Loucy (cell line): Measurements from ENCODE around the gene C19orf25.
"Not testable (repeated sequence)": the region's sequence is repeated elsewhere in the genome, so short reads cannot be mapped to it uniquely, and the experiment has no call there.

Experiments
- H2AFZ ChIP-seq: fragments of 200-600 bp; sonication (generic); 2 replicates; pipeline ENCODE4 v1.6.0; 2016; ENCODE audit warnings: antibody characterized with exemption, mild to moderate bottlenecking, low read length, moderate library complexity
- H3F3A ChIP-seq: fragments of 200-600 bp; 2 replicates; pipeline ENCODE4 v1.6.0; 2016; ENCODE audit warnings: antibody characterized with exemption, low read depth, mild to moderate bottlenecking
- H3K27me3 ChIP-seq: fragments of 200-600 bp; sonication (generic); 2 replicates; pipeline ENCODE4 v1.6.1; 2014; ENCODE audit warnings: low read length, mild to moderate bottlenecking; ENCODE audit not compliant: insufficient read depth, poor library complexity, severe bottlenecking
- H3K36me3 ChIP-seq: fragments of 200-600 bp; sonication (generic); 2 replicates; pipeline ENCODE4 v1.6.1; 2016; ENCODE audit warnings: low read length; ENCODE audit not compliant: insufficient read depth
- H3K4me1 ChIP-seq: fragments of 200-600 bp; sonication (generic); 2 replicates; pipeline ENCODE4 v1.5.1; 2014; ENCODE audit warnings: low read length, mild to moderate bottlenecking; ENCODE audit not compliant: insufficient read depth, poor library complexity, severe bottlenecking
- H3K4me2 ChIP-seq: fragments of 200-600 bp; sonication (generic); 2 replicates; pipeline ENCODE4 v1.6.0; 2014; ENCODE audit warnings: antibody characterized with exemption, low read length, low read depth, mild to moderate bottlenecking; ENCODE audit not compliant: poor library complexity, severe bottlenecking
- H3K4me3 ChIP-seq: fragments of 200-600 bp; sonication (generic); 2 replicates; pipeline ENCODE4 v1.5.1; 2014; ENCODE audit warnings: low read length, mild to moderate bottlenecking, mixed read lengths; ENCODE audit not compliant: poor library complexity, severe bottlenecking
- H3K79me2 ChIP-seq: fragments of 200-600 bp; sonication (generic); 2 replicates; pipeline ENCODE4 v1.6.1; 2014; ENCODE audit warnings: low read length; ENCODE audit not compliant: insufficient read depth
- H3K9ac ChIP-seq: fragments of 200-600 bp; sonication (generic); 2 replicates; pipeline ENCODE4 v1.6.0; 2014; ENCODE audit warnings: mild to moderate bottlenecking, low read depth, low read length, moderate library complexity; ENCODE audit not compliant: poor library complexity, severe bottlenecking
- H3K9me2 ChIP-seq: fragments of 200-600 bp; sonication (generic); replicated peaks from 2 replicates; pipeline ENCODE4 v1.6.1; 2016; ENCODE audit warnings: low read depth, low read length, mixed read lengths
- H3K9me3 ChIP-seq: fragments of 200-600 bp; sonication (generic); 2 replicates; pipeline ENCODE4 v1.6.1; 2014; ENCODE audit warnings: mild to moderate bottlenecking, antibody characterized with exemption, low read length, low read depth; ENCODE audit not compliant: insufficient read depth
- H4K20me1 ChIP-seq: fragments of 200-600 bp; sonication (generic); 2 replicates; pipeline ENCODE4 v1.6.0; 2014; ENCODE audit warnings: antibody characterized with exemption, low read length, mild to moderate bottlenecking; ENCODE audit not compliant: insufficient read depth, poor library complexity, severe bottlenecking
- CTCF ChIP-seq: fragments of 200-600 bp; sonication (generic); conservative IDR thresholded peaks from 2 replicates; pipeline ENCODE4 v1.5.1; 2014; ENCODE audit warnings: mild to moderate bottlenecking, antibody characterized with exemption, low read length
- EZH2phosphoT487 ChIP-seq: fragments of 200-600 bp; IDR thresholded peaks from 2 replicates; pipeline ENCODE4 v1.6.1; 2018; ENCODE audit warnings: antibody characterized with exemption, mild to moderate bottlenecking, moderate library complexity, borderline replicate concordance

C19orf25 gene

GRCh38 chr19:1481893-1482360 is 2.9 kb upstream of the C19orf25 start:
- H3K36me3 ChIP-seq, result no peaks in the 10 kb centered on the region
- no peak overlapping the region for H3K4me2 ChIP-seq
- peaks cover 11% of the 10 kb centered on the region for H4K20me1 ChIP-seq
- peaks cover 20% of the 10 kb centered on the region for H3K79me2 ChIP-seq
- no peak for TF ChIP-seq EZH2phosphoT487
- no peak for TF ChIP-seq CTCF
- no peaks in the 10 kb centered on the region for H3K9me2 ChIP-seq
- peaks cover 11% of the 10 kb centered on the region for H3K4me1 ChIP-seq
- H3K4me3 ChIP-seq, result no peak overlapping the region
- no peak overlapping the region for H2AFZ ChIP-seq
- H3K9me3 ChIP-seq, result no peaks in the 10 kb centered on the region
- H3K27me3 ChIP-seq, result no peaks in the 10 kb centered on the region
- no peak overlapping the region for H3K9ac ChIP-seq
- no peaks in the 10 kb centered on the region for H3F3A ChIP-seq

GRCh38 chr19:1481224-1481892 is 2.3 kb upstream of the C19orf25 start:
- no peaks in the 10 kb centered on the region for H3K36me3 ChIP-seq
- no peak overlapping the region for H2AFZ ChIP-seq
- no peak overlapping the region for H3K4me2 ChIP-seq
- no peak overlapping the region for H3K4me3 ChIP-seq
- H3K9ac ChIP-seq, result no peak overlapping the region
- peaks cover 11% of the 10 kb centered on the region for H3K4me1 ChIP-seq
- H3K9me2 ChIP-seq, result no peaks in the 10 kb centered on the region
- H3K9me3 ChIP-seq, result no peaks in the 10 kb centered on the region
- peaks cover 23% of the 10 kb centered on the region for H3K79me2 ChIP-seq
- H3F3A ChIP-seq, result no peaks in the 10 kb centered on the region
- TF ChIP-seq EZH2phosphoT487, result no peak
- TF ChIP-seq CTCF, result no peak
- H4K20me1 ChIP-seq, result peaks cover 14% of the 10 kb centered on the region
- no peaks in the 10 kb centered on the region for H3K27me3 ChIP-seq

GRCh38 chr19:1477056-1477455 is 2.0 kb downstream of the C19orf25 start:
- H3K79me2 ChIP-seq, result peaks cover 33% of the 10 kb centered on the region
- not testable (repeated sequence) for H3K9me2 ChIP-seq, H3F3A ChIP-seq, H3K27me3 ChIP-seq, H3K36me3 ChIP-seq, H3K9ac ChIP-seq, H3K9me3 ChIP-seq, H2AFZ ChIP-seq
- H3K4me2 ChIP-seq, result peak overlapping the region; percentile 46
- H3K4me1 ChIP-seq, result peaks cover 11% of the 10 kb centered on the region
- peaks cover 18% of the 10 kb centered on the region for H4K20me1 ChIP-seq
- H3K4me3 ChIP-seq, result peak overlapping the region; percentile 30
